Measurements from ENCODE around the gene MICAL3.

MICAL3 gene

GRCh38 chr22:17779286-17780115 lies 244.9 kb downstream of the MICAL3 start:
- TF ChIP-seq, protein P1, sequence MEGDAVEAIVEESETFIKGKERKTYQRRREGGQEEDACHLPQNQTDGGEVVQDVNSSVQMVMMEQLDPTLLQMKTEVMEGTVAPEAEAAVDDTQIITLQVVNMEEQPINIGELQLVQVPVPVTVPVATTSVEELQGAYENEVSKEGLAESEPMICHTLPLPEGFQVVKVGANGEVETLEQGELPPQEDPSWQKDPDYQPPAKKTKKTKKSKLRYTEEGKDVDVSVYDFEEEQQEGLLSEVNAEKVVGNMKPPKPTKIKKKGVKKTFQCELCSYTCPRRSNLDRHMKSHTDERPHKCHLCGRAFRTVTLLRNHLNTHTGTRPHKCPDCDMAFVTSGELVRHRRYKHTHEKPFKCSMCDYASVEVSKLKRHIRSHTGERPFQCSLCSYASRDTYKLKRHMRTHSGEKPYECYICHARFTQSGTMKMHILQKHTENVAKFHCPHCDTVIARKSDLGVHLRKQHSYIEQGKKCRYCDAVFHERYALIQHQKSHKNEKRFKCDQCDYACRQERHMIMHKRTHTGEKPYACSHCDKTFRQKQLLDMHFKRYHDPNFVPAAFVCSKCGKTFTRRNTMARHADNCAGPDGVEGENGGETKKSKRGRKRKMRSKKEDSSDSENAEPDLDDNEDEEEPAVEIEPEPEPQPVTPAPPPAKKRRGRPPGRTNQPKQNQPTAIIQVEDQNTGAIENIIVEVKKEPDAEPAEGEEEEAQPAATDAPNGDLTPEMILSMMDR (conservative IDR thresholded peaks at IDR 0.05; ENCODE audit: low read depth, low read length): no peak
- DNase-seq (ENCODE audit: low read depth): no peak
- no peak overlapping the region for H3K4me3 ChIP-seq (ENCODE audit: low read length)

DNA sequence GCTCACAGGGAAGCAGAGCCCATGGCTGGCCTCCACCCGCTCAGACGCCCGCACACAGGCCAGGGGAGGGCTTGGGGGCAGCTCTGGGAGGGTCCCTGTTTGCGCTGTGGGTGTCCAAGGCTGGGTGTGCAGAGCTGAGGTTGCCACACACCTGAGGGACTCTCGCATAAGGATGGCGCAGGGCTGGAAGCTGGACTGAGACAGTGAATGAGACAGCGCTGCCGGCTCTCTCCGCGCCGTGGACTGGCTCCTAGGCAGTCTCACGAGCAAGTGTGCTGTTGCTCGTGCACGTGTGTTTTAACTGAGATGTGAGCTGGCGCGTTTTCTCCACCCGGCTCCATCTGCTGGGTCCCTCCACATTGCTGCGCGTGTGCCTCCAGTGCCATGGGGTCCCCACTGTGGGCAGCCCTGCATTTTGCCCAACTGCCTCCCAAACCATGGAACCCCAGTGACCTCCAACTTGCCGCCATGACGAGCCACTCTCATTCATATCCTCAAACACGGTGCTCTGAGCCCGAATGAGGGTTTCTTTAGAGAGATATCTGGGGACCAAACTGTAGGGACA lies 245.9 kb downstream of the MICAL3 start:
- H3K4me3 ChIP-seq (ENCODE audit: low read length): no peak overlapping the region
- TF ChIP-seq, protein P1 (conservative IDR thresholded peaks at IDR 0.05; ENCODE audit: low read depth, low read length): no peak
- DNase-seq (ENCODE audit: low read depth): no peak

- no peak for DNase-seq (ENCODE audit: low read depth)
- no peak overlapping the region for H3K4me3 ChIP-seq (ENCODE audit: low read length)
Measured at GRCh38 chr22:17777717-17778044, 246.7 kb downstream of the MICAL3 start.

GRCh38 chr22:17777005-17777716 lies 247.2 kb downstream of the MICAL3 start:
- H3K4me3 ChIP-seq (ENCODE audit: low read length): no peak overlapping the region
- TF ChIP-seq, protein P1 (conservative IDR thresholded peaks at IDR 0.05; ENCODE audit: low read depth, low read length): no peak
- no peak for DNase-seq (ENCODE audit: low read depth)

More at GRCh38 chr22:17777717-17778044, 246.7 kb downstream of the MICAL3 start:
- TF ChIP-seq, protein P1 (conservative IDR thresholded peaks at IDR 0.05; ENCODE audit: low read depth, low read length): no peak

- DNase-seq (ENCODE audit: low read depth): no peak
- H3K4me3 ChIP-seq (ENCODE audit: low read length): no peak overlapping the region
- TF ChIP-seq, protein P1 (conservative IDR thresholded peaks at IDR 0.05; ENCODE audit: low read depth, low read length): no peak
Measured at GRCh38 chr22:17775781-17776465, 248.4 kb downstream of the MICAL3 start.

DNA sequence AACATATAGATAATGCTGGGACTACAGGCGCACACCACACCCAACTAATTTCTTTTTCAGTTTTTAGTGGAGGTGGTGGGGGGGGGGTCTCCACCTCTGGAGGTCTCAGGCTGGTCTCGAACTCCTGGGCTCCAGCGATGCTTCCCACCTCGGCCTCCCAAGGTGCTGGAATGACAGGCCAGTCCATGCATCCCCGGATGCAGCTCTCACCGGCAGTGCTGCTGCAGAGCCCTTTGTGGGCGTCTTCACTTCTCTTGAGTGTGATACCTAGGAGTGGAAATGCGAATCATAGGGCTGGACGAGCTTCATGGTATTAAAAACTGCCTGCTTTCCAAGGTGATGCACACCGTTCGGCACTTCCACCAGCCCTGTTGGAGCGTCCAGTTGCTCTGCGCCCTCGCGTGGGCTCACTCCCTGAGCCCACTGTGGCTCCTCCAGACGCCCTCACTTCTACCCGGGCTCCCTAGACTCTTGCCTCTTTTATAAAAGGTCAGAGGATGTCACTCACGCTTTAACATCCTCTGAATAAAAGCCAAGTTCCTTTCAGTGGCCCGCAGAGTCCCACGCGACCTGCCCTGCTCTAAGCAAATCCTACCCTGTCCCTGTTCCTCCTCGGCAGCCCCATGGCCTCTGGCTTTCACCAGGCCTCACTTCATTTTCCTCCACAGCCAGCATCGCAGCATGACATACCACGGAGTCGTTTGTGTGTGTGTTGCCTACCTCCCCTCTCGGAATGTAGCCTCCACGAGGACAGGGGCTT lies 249.3 kb downstream of the MICAL3 start:
- TF ChIP-seq, protein P1 (conservative IDR thresholded peaks at IDR 0.05; ENCODE audit: low read depth, low read length): no peak
- DNase-seq (ENCODE audit: low read depth): no peak
- no peak overlapping the region for H3K4me3 ChIP-seq (ENCODE audit: low read length)

All from retinal pigment epithelial cell (primary cell).